Lower leg skin (tissue), 4 donors: ENCODE data around the gene BANP. TPM values are rescaled to one million over a fixed set of nuclear protein-coding genes. Genes with fewer than 3 reads are reported as not detected.

Experiments used
- DNase-seq, 2 donors: peaks; one replicate each; pipeline ENCODE4 v3.0.0-alpha.2; 2019; ENCODE audit warnings: low spot score in 2 of 2
- H3K4me3 ChIP-seq: fragments of 200-600 bp; sonication (generic); 2 replicates; pipeline ENCODE4 v1.5.1; 2017; ENCODE audit warnings: mild to moderate bottlenecking, low read depth; ENCODE audit not compliant: poor library complexity, severe bottlenecking
- POLR2A ChIP-seq, 2 donors: fragments of 450-650 bp; IDR thresholded peaks; one replicate each; pipeline ENCODE4 v1.6.1; 2016 to 2017; ENCODE audit warnings: antibody characterized with exemption in 2 of 2, mild to moderate bottlenecking in 1 of 2, moderate library complexity in 1 of 2
- WGBS, 2 donors: methylation state at CpG; one replicate each; pipeline ENCODE4 v1.1.5; 2018; 5-methylcytosine and 5-hydroxymethylcytosine counted together
- intact Hi-C: fragments of 100-400 bp; cut with DNase I; formaldehyde crosslinking; loops from one replicate; pipeline ENCODE4 v1.15.0; 2023; ENCODE audit warnings: low total_unique reads
- total RNA-seq, 4 donors: library from RNA; depleted of rRNA; stranded (reverse); fragments of >200 nt; gene quantifications; one replicate each; pipeline ENCODE4 v1.1.0, GENCODE V29; 2016
- TF ChIP-seq, protein P1 (sequence below), 3 donors: fragments of 450-650 bp; IDR thresholded peaks; one replicate each; pipeline ENCODE4 v1.5.1; 2016; ENCODE audit warnings: antibody characterized with exemption in 3 of 3, mild to moderate bottlenecking in 3 of 3, moderate library complexity in 2 of 3

The BANP gene
- total RNA-seq, 4 donors from 2014 or later: 21.6 to 28.7 (median 24.5) TPM

DNA sequence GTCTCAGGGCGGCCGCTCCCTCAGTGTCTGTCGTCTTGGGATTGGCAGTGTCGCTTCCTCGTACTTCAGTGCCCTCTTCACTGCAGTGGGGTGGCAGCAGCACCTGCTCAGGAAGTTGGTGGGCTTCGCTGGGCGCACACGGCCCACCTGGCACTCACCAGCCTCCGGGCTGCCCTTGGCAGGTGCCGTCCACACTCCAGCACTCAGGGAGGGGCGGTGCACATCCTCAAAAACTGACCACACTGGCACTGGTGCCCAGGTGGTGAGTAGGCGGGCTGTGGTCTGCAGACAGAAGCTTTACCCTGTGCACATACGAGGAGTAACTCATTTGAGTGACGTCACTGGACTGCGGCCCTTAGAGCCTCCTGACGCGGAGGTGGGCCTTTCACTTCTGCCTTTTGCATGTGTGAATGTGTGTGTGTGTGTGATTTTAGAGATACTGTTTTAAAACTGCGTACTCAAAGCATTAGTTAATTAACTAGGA lies 94.6 kb downstream of the BANP start:
- H3K4me3 ChIP-seq: no peak overlapping the region
- intact Hi-C loops: no loop called here
- TF ChIP-seq POLR2A (IDR thresholded peaks at IDR 0.05): no peak
- TF ChIP-seq, protein P1, sequence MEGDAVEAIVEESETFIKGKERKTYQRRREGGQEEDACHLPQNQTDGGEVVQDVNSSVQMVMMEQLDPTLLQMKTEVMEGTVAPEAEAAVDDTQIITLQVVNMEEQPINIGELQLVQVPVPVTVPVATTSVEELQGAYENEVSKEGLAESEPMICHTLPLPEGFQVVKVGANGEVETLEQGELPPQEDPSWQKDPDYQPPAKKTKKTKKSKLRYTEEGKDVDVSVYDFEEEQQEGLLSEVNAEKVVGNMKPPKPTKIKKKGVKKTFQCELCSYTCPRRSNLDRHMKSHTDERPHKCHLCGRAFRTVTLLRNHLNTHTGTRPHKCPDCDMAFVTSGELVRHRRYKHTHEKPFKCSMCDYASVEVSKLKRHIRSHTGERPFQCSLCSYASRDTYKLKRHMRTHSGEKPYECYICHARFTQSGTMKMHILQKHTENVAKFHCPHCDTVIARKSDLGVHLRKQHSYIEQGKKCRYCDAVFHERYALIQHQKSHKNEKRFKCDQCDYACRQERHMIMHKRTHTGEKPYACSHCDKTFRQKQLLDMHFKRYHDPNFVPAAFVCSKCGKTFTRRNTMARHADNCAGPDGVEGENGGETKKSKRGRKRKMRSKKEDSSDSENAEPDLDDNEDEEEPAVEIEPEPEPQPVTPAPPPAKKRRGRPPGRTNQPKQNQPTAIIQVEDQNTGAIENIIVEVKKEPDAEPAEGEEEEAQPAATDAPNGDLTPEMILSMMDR (IDR thresholded peaks at IDR 0.05): no peak
- 95 to 99% methylated on average over 16 to 18 of the region's 18 CpGs for WGBS, 2 donors
- DNase-seq: no peak

GRCh38 chr16:88047462-88047861 lies 96.2 kb downstream of the BANP start:
- WGBS, 2 donors: 93 to 94% methylated on average over 3 of the region's 3 CpGs
- intact Hi-C loops: no loop called here

GRCh38 chr16:88048985-88049384 lies 97.8 kb downstream of the BANP start:
- no peak overlapping the region for H3K4me3 ChIP-seq
- WGBS, 2 donors: 89 to 94% methylated on average over 15 of the region's 15 CpGs
- TF ChIP-seq POLR2A (IDR thresholded peaks at IDR 0.05): no peak
- TF ChIP-seq, protein P1 (IDR thresholded peaks at IDR 0.05): no peak
- DNase-seq: no peak
- intact Hi-C loops: no loop called here

More at GRCh38 chr16:88047462-88047861, 96.2 kb downstream of the BANP start:
- DNase-seq: no peak
- H3K4me3 ChIP-seq: no peak overlapping the region
- TF ChIP-seq, protein P1 (IDR thresholded peaks at IDR 0.05): no peak
- no peak for TF ChIP-seq POLR2A (IDR thresholded peaks at IDR 0.05)

DNA sequence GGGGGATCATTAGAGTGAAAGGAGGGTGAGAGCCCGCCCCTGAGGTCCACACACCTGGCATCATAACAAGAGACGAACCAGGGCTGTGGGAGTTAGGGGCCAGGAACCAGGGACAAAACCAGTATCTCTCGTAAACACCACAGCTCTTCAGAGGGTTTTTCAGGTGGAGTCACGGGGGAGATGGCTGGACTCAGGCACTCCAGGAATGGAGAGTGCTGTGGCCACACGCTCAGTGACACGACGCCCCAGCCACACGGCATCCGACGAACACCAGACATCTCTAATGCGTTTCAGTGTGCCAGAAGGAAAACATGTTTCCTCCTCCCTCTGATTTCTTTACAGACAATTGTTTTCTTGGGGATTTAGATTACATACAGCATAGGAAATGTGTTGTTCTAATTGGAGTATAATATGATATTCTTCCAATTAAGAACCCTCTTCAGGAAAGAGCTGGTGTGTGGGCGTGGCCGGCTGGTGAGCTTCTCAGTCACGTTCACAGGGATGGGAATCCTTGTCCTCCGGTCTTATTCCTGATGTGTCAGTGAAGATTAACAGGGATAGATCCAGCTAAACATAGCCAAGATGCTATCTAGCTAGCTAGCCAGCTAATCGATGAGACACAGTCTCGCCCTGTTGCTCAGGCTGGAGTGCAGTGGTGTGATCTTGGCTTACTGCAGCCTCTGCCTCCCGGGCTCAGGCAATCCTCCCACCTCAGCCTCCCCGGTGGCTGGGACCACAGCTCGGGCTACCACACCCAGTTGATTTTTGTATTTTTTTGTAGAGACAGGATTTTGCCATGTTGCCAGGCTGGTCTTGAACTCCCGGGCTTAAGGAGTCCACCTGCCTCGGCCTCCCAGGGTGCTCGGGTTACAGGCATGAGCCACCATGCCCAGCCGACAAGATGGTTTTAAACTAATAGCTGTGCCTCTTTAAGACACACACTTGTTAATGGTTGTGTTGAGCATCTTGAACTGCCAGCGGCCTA lies 98.6 kb downstream of the BANP start:
- intact Hi-C loops: no loop called here
- TF ChIP-seq, protein P1 (IDR thresholded peaks at IDR 0.05): no peak
- TF ChIP-seq POLR2A (IDR thresholded peaks at IDR 0.05): no peak
- 93 to 94% methylated on average over 25 of the region's 25 CpGs for WGBS, 2 donors
- H3K4me3 ChIP-seq: no peak overlapping the region
- DNase-seq: no peak

DNA sequence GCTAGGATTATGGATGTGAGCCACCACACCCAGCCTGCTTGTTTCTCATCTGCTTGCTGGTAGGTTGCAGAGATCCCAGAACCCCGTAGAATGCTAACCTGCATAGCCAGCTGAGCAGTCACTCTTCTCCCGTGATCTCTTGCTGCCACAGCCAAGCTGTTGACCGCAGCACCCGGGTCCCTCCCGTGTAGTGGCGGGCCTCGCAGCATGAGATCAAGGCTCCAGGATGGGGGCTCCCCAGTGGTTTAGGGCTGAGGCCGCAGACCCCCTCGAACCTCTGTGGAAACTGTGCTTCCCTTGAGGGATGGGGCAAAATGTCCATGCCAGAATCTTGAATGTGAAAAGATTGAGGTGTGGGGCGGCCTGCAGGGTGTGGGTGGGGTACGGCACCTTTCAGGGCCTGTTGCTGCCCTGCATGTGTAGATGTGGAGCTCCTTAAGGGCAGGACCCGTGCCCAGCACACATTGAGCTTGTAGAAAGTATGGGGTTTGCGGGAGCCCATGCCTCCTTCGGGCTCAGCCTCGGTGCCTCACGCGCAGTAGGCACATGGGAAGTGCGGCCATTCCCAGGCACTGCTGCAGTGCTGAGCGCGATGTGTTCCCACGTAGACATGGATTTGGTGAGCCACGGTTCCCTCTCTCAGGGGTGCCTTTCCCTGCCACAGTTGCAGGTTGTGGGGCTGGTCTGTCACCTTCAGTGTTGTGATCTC lies 99.9 kb downstream of the BANP start:
- H3K4me3 ChIP-seq: no peak overlapping the region
- intact Hi-C loops: no loop called here
- DNase-seq: no peak
- 96 to 97% methylated on average over 20 to 21 of the region's 22 CpGs for WGBS, 2 donors
- TF ChIP-seq POLR2A (IDR thresholded peaks at IDR 0.05): no peak
- TF ChIP-seq, protein P1 (IDR thresholded peaks at IDR 0.05): no peak
